Stimulated activated CD4-positive, alpha-beta T cell treated with anti-CD3 and anti-CD28 coated beads, Interleukin-12 subunit alpha, Interleukin-12 subunit beta, amount 100 ng/mL, for 48 hours (primary cell): ENCODE measurements around the gene CGAS.
"Not testable (repeated sequence)": the region's sequence is repeated elsewhere in the genome, so short reads cannot be mapped to it uniquely, and the experiment has no call there.

ENCODE experiments used
- DNase-seq, 3 donors: peaks; one replicate each; pipeline ENCODE4 v3.0.0-alpha.2; 2020; ENCODE audit warnings: low read depth in 2 of 3, low spot score in 1 of 3

The CGAS gene

DNA sequence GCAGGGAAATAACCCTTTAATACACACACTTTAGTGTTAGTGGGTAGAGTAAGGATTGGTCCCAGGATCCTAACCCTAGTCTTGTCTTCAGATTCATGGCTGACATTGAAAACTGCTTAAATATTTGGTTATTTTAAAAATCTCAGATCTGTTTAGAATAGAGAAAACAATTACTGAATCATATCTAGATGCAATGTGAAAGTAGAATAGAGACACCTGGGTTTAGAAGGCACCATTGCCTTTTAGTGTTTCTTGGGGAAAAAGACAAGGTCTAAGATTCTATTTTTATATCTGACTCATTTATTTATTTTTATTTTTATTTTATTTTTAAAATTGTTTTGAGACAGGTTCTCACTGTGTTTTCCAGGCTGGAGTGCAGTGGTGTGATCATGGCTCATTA lies 51.4 kb downstream of the CGAS start:
- no peak for DNase-seq

GRCh38 chr6:73395875-73396274 lies 56.2 kb downstream of the CGAS start:
- DNase-seq, result no peak

GRCh38 chr6:73394577-73395354 lies 57.3 kb downstream of the CGAS start, which contains the start of gene DDX43:
TSS of gene DDX43 (plus strand) at chr6:73394828. CDS start at chr6:73394906, 78 bp downstream.
- peak in 2 of 3 donors; percentile 6 to 9 for DNase-seq

GRCh38 chr6:73393278-73393677 lies 58.8 kb downstream of the CGAS start:
- DNase-seq, result no peak

- not testable (repeated sequence) for DNase-seq
Measured at GRCh38 chr6:73392188-73392587, 59.9 kb downstream of the CGAS start.

GRCh38 chr6:73391675-73392074 lies 60.4 kb downstream of the CGAS start:
- DNase-seq, result no peak

DNA sequence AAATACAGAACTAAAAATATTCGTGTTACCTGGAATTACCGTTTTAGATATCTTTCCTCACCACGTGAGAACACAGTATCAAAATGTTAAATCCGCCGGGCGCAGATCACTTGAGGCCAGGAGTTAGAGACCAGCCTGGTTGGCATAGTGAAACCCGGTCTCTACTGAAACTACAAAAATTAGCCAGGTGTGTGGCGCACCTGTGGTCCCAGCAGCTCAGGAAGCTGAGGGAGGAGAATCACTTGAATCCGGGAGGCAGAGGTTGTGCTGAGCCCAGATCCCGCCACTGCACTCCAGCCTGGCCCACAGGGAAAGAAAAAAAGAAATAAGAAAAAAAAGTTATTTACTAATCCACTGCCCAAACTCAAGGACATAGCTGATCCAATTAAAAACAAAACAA lies 62.2 kb downstream of the CGAS start:
- DNase-seq, result no peak

DNA sequence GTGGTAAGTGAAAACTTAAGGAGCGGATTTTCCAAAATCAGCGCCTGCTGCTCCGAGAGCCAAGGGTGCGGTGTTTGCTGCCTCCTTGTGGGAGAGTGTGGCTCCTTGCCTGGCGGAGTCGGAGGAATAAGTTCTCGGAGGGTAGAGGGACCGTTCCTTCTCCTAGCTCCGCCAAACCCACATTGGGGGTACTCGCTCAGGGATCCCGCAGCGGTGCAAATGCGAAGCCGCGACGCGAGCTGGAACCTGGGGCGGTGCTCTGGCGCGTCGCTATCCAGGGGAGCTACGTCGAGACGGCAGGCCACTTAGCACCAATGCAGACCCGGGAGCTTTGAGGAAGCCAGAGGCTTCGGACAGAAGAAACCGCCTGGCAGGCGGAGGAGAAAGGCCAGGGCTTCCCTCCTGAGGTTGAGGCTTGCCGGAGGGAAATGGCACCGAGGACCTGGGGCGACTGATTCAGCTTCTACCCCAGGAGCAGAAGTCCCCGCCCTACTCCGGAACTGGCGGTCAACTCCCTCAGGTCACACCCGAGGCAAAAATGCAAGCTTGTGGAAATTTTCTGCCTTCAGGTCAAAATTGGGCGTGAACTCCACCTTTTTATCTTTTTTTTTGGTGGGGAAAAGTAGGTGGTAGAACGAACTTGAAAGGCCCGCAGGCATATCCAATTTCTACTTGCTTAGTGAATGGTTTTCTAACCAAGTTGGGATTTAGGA lies 63.1 kb downstream of the CGAS start:
- peak; percentile 7 to 44 (median 32) for DNase-seq

GRCh38 chr6:73388433-73388799 lies 63.7 kb downstream of the CGAS start:
- DNase-seq, result no peak

GRCh38 chr6:73382462-73383113 lies 69.5 kb downstream of the CGAS start:
- no peak for DNase-seq

- not testable (repeated sequence) for DNase-seq
Measured at GRCh38 chr6:73381531-73381930, 70.6 kb downstream of the CGAS start.

DNA sequence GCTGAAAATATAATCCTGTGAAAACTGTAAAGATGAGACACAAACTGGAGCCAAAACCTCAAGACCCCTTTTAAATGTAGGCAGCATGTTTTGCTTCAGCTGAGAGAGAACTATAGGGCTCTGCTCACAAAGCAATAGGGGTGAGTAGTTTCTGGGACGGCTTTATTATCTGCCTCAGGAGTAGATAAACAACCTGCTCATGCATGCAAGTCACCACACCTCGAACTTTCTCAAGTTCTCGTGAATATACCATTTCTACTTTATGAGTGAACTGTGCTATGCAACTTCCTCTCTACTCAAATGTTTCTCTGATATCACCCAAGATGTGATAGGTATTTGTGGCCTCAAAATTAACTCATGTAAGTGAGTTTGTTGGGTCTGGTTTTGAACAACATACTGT lies 74.9 kb downstream of the CGAS start:
- no peak for DNase-seq

- DNase-seq, result no peak
Measured at GRCh38 chr6:73375216-73375615, 76.9 kb downstream of the CGAS start.
